Calu3 (cell line): ENCODE measurements around the gene SNX6. TPM values are rescaled to one million over a fixed set of nuclear protein-coding genes. Genes with fewer than 3 reads are reported as not detected.
"Not testable (repeated sequence)": the region's sequence is repeated elsewhere in the genome, so short reads cannot be mapped to it uniquely, and the experiment has no call there.

Experiments
- BruUV-seq: library from RNA; stranded (reverse); fragments of 400-500 nt; replicated peaks from 2 replicates; lab custom pipeline; 2021; lab: Mats Ljungman, UMichigan
- CTCF ChIA-PET: fragments of 300-600 bp; sonication (Branson Sonifier 250); formaldehyde crosslinking; loops from one replicate; lab custom pipeline; 2022; ENCODE audit warnings: antibody characterized with exemption; lab: Charles Lee
- DNase-seq: peaks from one replicate; pipeline ENCODE4 v3.0.0; 2022
- H3K27ac Mint-ChIP-seq: one replicate; pipeline ENCODE4 v1.8.0; 2022; ENCODE audit warnings: mixed read lengths; ENCODE audit not compliant: unreplicated experiment
- H3K27me3 Mint-ChIP-seq: one replicate; pipeline ENCODE4 v1.8.0; 2022; ENCODE audit warnings: mixed read lengths; ENCODE audit not compliant: unreplicated experiment
- H3K36me3 Mint-ChIP-seq: one replicate; pipeline ENCODE4 v1.8.0; 2022; ENCODE audit warnings: mild to moderate bottlenecking, moderate library complexity, mixed read lengths; ENCODE audit not compliant: insufficient read depth, unreplicated experiment
- H3K4me1 Mint-ChIP-seq: one replicate; pipeline ENCODE4 v1.8.0; 2022; ENCODE audit warnings: mild to moderate bottlenecking, low read depth, mixed read lengths; ENCODE audit not compliant: unreplicated experiment
- H3K4me3 Mint-ChIP-seq: one replicate; pipeline ENCODE4 v1.8.0; 2022; ENCODE audit warnings: mild to moderate bottlenecking, low read depth, moderate library complexity, mixed read lengths; ENCODE audit not compliant: unreplicated experiment
- H3K9me3 Mint-ChIP-seq: one replicate; pipeline ENCODE4 v1.8.0; 2022; ENCODE audit warnings: low read depth, mixed read lengths; ENCODE audit not compliant: unreplicated experiment
- CTCF ChIP-seq: fragments of 200-600 bp; IDR thresholded peaks from one replicate; pipeline ENCODE4 v1.8.0; 2022; ENCODE audit warnings: antibody characterized with exemption; ENCODE audit not compliant: unreplicated experiment
- intact Hi-C: fragments of 100-400 bp; cut with micrococcal nuclease; formaldehyde crosslinking; loops from one replicate; pipeline ENCODE4 v1.10.0; 2022; ENCODE audit not compliant: unreplicated experiment
- total RNA-seq: library from RNA; stranded (reverse); gene quantifications from 2 replicates; pipeline ENCODE4 v1.2.3, GENCODE V29; 2022

Gene SNX6
- total RNA-seq, 1 experiment from 2014 or later = 59.2 TPM

GRCh38 chr14:34569750-34570149, 60.2 kb downstream of the SNX6 start:
- H3K4me3 Mint-ChIP-seq = no peak overlapping the region
- no peaks in the 10 kb centered on the region for H3K9me3 Mint-ChIP-seq
- intact Hi-C loops = no loop called here
- DNase-seq = no peak
- H3K36me3 Mint-ChIP-seq = peaks cover 36% of the 10 kb centered on the region
- CTCF ChIA-PET = no interaction called here
- BruUV-seq = no TSS peak
- no peak overlapping the region for H3K27ac Mint-ChIP-seq
- no peaks in the 10 kb centered on the region for H3K4me1 Mint-ChIP-seq
- TF ChIP-seq CTCF = no peak
- no peaks in the 10 kb centered on the region for H3K27me3 Mint-ChIP-seq

- H3K9me3 Mint-ChIP-seq = no peaks in the 10 kb centered on the region
- CTCF ChIA-PET = no interaction called here
- peaks cover 36% of the 10 kb centered on the region for H3K36me3 Mint-ChIP-seq
- intact Hi-C loops = no loop called here
- no peak for DNase-seq
- TF ChIP-seq CTCF = no peak
- BruUV-seq = no TSS peak
- no peaks in the 10 kb centered on the region for H3K27me3 Mint-ChIP-seq
- H3K4me1 Mint-ChIP-seq = no peaks in the 10 kb centered on the region
- no peak overlapping the region for H3K27ac Mint-ChIP-seq
- no peak overlapping the region for H3K4me3 Mint-ChIP-seq
These were observed 61.1 kb downstream of the SNX6 start for GRCh38 chr14:34568803-34569202.

GRCh38 chr14:34562776-34563150, 67.2 kb downstream of the SNX6 start:
- Mint-ChIP-seq H3K36me3 (peaks cover 17% of the 10 kb centered on the region), H3K27me3 (no peaks in the 10 kb centered on the region), H3K9me3 (no peaks in the 10 kb centered on the region), H3K27ac (no peak overlapping the region), H3K4me3 (no peak overlapping the region), H3K4me1 (no peaks in the 10 kb centered on the region)
- no TSS peak for BruUV-seq
- TF ChIP-seq CTCF = no peak
- CTCF ChIA-PET = interaction anchor here (0.6 kb wide), 1 partner anchor 208 kb away, joined by 3 read pairs; no protein-coding TSS in a partner anchor
- DNase-seq = no peak
- intact Hi-C loops = no loop called here

GRCh38 chr14:34562037-34562775, 67.7 kb downstream of the SNX6 start:
- H3K27ac Mint-ChIP-seq, H3K9me3 Mint-ChIP-seq, CTCF ChIA-PET, DNase-seq, intact Hi-C loops, H3K4me1 Mint-ChIP-seq, H3K27me3 Mint-ChIP-seq, H3K4me3 Mint-ChIP-seq: not testable (repeated sequence)
- BruUV-seq = TSS peak; percentile 38
- peaks cover 15% of the 10 kb centered on the region for H3K36me3 Mint-ChIP-seq

- H3K27ac Mint-ChIP-seq, DNase-seq, BruUV-seq, H3K9me3 Mint-ChIP-seq, H3K4me3 Mint-ChIP-seq, intact Hi-C loops, H3K27me3 Mint-ChIP-seq, CTCF ChIA-PET, H3K36me3 Mint-ChIP-seq: not testable (repeated sequence)
- peaks cover 10% of the 10 kb centered on the region for H3K4me1 Mint-ChIP-seq
These were observed 73.5 kb downstream of the SNX6 start for GRCh38 chr14:34556498-34556829.

- H3K4me3 Mint-ChIP-seq, BruUV-seq, H3K36me3 Mint-ChIP-seq, intact Hi-C loops, CTCF ChIA-PET, H3K9me3 Mint-ChIP-seq, DNase-seq, H3K27me3 Mint-ChIP-seq, H3K27ac Mint-ChIP-seq: not testable (repeated sequence)
- H3K4me1 Mint-ChIP-seq = peaks cover 10% of the 10 kb centered on the region
These were observed 74.1 kb downstream of the SNX6 start for GRCh38 chr14:34555583-34556497.
